IMR-90 (cell line): Measurements from ENCODE around the gene MXRA5.

Source experiments
- BHLHE40 ChIP-seq: fragments of 150-350 bp; IDR thresholded peaks from 2 replicates; pipeline ENCODE4 v1.6.1; 2016; ENCODE audit warnings: mild to moderate bottlenecking, low read depth, low read length
- CEBPB ChIP-seq: IDR thresholded peaks from 2 replicates; pipeline ENCODE4 v1.6.1; 2012; ENCODE audit warnings: low read depth, low read length, improper control_type of control experiment
- CTCF ChIP-seq: conservative IDR thresholded peaks from 2 replicates; pipeline ENCODE4 v1.5.1; 2012; ENCODE audit warnings: mild to moderate bottlenecking, low read depth, low read length, improper control_type of control experiment
- ELK1 ChIP-seq: fragments of 150-350 bp; IDR thresholded peaks from 2 replicates; pipeline ENCODE4 v1.6.1; 2016; ENCODE audit warnings: low read depth, mild to moderate bottlenecking, low read length, moderate library complexity, borderline replicate concordance
- FOS ChIP-seq: fragments of 150-350 bp; IDR thresholded peaks from 2 replicates; pipeline ENCODE4 v1.6.1; 2016; ENCODE audit warnings: low read depth, low read length
- MAFK ChIP-seq: IDR thresholded peaks from 2 replicates; pipeline ENCODE4 v1.6.1; 2012; ENCODE audit warnings: low read depth, low read length, improper control_type of control experiment
- MXI1 ChIP-seq: IDR thresholded peaks from 2 replicates; pipeline ENCODE4 v1.6.1; 2012; ENCODE audit warnings: low read depth, mild to moderate bottlenecking, low read length, moderate library complexity, borderline replicate concordance
- POLR2A ChIP-seq: IDR thresholded peaks from 2 replicates; pipeline ENCODE4 v1.6.1; 2012; ENCODE audit warnings: mild to moderate bottlenecking, low read depth, low read length
- RAD21 ChIP-seq: IDR thresholded peaks from 2 replicates; pipeline ENCODE4 v1.6.1; 2012; ENCODE audit warnings: low read length, improper control_type of control experiment
- RFX5 ChIP-seq: IDR thresholded peaks from 2 replicates; pipeline ENCODE4 v1.8.0; 2012; ENCODE audit warnings: low read depth, mild to moderate bottlenecking, low read length, moderate library complexity
- SMC3 ChIP-seq: fragments of 150-350 bp; IDR thresholded peaks from 2 replicates; pipeline ENCODE4 v1.6.1; 2016; ENCODE audit warnings: low read depth, mild to moderate bottlenecking, antibody characterized with exemption, low read length, moderate library complexity

- TF ChIP-seq CTCF (no peak), RFX5 (no peak), CEBPB (no peak), POLR2A (no peak), RAD21 (no peak), FOS (no peak), MAFK (no peak), SMC3 (no peak), BHLHE40 (no peak), ELK1 (no peak), MXI1 (no peak)
Observed at GRCh38 chrX:3280706-3281105, 65.7 kb downstream of the MXRA5 start.
